C4-2B (cell line): Measurements from ENCODE around the gene UGT1A8.

Experiments used
- CTCF ChIP-seq: fragments of 450-650 bp; conservative IDR thresholded peaks from 2 replicates; pipeline ENCODE4 v1.5.1; 2017; ENCODE audit warnings: mild to moderate bottlenecking
- ZFX ChIP-seq: fragments of 450-650 bp; IDR thresholded peaks from 2 replicates; pipeline ENCODE4 v1.6.1; 2017

GRCh38 chr2:233821196-233821595, 203.8 kb downstream of the UGT1A8 start:
- TF ChIP-seq CTCF (no peak), ZFX (no peak)
